PC-9 (cell line): ENCODE measurements around the gene FUT2.

Experiments used
- EZH2 ChIP-seq: fragments of 200-600 bp; sonication (generic); IDR thresholded peaks from 2 replicates; pipeline ENCODE4 v1.8.0; 2017; ENCODE audit warnings: antibody characterized with exemption, low read depth
- TF ChIP-seq, protein P1 (sequence below): fragments of 200-600 bp; sonication (generic); conservative IDR thresholded peaks from 2 replicates; pipeline ENCODE4 v1.6.1; 2017; ENCODE audit warnings: mixed run types, antibody characterized with exemption, mild to moderate bottlenecking, moderate library complexity

DNA sequence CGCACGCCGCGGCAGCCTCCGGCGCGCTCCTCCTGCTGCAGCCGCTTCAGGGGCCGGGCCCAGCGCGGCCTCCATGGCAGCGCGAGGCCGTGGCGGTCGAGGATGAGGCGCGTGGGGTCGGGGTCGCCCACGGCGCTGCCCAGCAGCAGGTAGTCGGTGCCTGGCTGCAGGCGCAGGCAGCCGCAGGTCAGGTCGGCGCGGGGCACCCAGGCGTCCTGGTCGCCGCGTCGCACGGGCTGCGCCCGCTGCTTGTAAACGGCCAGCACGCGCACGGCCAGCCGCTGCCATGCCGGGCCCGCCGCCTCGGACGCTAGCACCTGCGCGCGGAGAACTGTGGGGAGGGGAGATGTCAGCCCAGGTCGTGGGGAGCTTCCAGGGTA is 34.1 kb upstream of the FUT2 start:
- TF ChIP-seq, protein P1, sequence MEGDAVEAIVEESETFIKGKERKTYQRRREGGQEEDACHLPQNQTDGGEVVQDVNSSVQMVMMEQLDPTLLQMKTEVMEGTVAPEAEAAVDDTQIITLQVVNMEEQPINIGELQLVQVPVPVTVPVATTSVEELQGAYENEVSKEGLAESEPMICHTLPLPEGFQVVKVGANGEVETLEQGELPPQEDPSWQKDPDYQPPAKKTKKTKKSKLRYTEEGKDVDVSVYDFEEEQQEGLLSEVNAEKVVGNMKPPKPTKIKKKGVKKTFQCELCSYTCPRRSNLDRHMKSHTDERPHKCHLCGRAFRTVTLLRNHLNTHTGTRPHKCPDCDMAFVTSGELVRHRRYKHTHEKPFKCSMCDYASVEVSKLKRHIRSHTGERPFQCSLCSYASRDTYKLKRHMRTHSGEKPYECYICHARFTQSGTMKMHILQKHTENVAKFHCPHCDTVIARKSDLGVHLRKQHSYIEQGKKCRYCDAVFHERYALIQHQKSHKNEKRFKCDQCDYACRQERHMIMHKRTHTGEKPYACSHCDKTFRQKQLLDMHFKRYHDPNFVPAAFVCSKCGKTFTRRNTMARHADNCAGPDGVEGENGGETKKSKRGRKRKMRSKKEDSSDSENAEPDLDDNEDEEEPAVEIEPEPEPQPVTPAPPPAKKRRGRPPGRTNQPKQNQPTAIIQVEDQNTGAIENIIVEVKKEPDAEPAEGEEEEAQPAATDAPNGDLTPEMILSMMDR: no peak
- TF ChIP-seq EZH2: no peak
